Measurements from ENCODE around the gene AIFM3.

Gene AIFM3

DNA sequence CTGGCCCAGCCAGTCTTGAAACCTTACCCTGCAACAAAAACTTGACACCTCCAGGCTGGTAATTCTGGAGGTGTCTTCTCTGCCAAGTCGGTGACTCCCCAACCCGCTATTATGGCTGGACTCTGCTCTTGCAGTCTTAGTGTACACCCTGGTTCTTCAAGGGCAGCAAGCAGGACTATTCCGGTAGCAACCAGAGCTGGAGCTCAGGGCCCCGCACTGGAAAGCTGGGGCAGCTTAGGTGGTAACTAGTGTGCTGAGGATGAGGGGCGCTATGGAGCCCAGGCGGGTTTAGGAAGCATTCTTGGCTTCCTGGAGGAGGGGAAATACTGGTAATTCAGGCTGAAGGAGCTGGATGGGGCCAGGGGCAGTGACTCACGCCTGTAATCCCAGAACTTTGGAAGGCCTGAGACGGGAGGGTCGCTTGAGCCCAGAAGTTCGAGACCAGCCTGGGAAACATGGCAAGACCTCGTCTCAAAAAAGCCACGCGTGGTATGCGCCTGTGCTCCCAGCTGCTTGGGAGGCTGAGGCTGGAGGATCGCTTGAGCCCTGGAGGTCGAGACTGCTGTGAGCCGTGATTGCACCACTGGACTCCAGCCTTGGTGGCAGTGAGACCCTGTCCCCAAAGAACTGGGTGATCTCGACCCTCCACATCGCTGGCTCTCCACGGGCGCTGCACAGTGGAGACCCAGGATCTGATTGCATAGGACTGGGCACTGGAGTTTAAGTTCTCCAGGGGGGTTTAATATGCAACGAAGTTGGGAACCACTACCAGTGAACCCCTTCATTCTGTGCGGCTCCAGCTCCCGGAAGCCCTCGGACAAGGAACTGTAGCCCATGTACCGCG is 10.6 kb upstream of the AIFM3 start:
- peak overlapping the region; percentile 53 for H3K4me3 ChIP-seq (ENCODE audit: low read length)
- DNase-seq (ENCODE audit: low read depth) = peak; percentile 86
- TF ChIP-seq, protein P1, sequence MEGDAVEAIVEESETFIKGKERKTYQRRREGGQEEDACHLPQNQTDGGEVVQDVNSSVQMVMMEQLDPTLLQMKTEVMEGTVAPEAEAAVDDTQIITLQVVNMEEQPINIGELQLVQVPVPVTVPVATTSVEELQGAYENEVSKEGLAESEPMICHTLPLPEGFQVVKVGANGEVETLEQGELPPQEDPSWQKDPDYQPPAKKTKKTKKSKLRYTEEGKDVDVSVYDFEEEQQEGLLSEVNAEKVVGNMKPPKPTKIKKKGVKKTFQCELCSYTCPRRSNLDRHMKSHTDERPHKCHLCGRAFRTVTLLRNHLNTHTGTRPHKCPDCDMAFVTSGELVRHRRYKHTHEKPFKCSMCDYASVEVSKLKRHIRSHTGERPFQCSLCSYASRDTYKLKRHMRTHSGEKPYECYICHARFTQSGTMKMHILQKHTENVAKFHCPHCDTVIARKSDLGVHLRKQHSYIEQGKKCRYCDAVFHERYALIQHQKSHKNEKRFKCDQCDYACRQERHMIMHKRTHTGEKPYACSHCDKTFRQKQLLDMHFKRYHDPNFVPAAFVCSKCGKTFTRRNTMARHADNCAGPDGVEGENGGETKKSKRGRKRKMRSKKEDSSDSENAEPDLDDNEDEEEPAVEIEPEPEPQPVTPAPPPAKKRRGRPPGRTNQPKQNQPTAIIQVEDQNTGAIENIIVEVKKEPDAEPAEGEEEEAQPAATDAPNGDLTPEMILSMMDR (IDR thresholded peaks at IDR 0.05; ENCODE audit: insufficient read depth, low read depth, low read length, missing control alignments) = peak; percentile 31

DNA sequence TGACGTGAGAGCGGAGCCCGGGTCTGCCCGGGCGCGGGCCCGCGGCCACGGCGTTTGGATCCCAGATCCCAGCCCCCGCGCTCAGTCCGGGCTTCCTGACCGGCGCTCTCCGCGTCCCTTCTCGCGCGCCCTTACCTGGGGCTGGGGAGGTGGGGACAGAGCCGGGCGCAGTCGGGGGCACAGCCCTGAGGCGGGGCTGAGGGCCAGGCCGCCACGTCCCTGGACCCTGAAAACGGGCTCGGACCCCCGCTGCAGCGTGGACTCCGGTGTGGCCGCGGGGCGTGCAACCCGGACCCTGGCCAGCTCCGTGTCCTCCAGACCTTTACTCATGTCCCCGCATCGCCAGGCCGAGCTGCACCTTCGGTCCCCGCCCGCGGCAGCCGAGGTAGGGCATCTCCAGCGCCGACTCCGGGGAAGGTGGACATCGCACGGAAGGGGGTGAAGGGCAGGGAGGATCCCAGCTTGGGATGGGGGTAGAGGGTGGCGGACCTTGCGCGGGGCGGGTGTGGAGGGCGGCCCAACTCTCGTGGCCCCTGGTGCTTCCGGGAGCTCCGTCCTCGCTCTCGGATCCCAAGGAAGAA is 9.9 kb upstream of the AIFM3 start:
- H3K4me3 ChIP-seq (ENCODE audit: low read length) = peak overlapping the region; percentile 53
- TF ChIP-seq, protein P1 (IDR thresholded peaks at IDR 0.05; ENCODE audit: insufficient read depth, low read depth, low read length, missing control alignments) = no peak
- no peak for DNase-seq (ENCODE audit: low read depth)

DNA sequence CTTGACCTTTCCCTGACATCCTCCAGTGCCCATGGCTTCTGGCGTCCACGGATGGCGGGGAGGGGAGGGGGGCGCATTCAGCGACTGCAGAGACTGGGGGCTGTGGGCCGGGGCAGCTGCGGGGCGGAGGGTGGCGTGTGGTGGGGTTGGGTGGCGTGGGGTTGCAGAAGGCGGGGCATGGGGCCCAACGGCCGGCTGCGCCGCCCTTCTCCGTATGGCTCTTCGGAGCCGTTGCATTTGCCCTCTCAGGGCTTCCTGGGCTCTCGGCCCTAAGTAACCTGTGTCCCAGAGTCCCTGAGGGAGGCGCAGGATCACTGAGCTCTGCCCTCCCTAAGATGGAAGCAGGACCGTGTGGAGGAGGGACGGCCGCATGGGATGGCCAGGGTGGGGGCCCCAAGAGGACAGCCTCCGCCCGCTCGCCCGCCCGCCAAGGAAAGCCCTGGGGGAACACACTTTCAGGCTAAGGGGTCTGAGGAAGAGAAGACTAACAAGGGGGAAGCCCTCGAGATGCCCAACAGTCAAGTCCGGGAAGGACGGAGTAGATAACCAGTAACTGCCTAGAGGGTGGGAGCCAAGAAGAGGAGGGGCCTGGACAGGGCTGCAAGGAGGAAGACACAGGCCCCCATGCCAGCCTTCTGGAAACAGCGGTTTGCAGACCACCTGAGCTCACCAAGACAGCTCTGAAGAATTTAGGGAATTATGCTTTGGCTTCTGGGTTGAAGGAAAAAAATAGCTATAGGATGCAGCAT is 9.2 kb upstream of the AIFM3 start:
- no peak for DNase-seq (ENCODE audit: low read depth)

DNA sequence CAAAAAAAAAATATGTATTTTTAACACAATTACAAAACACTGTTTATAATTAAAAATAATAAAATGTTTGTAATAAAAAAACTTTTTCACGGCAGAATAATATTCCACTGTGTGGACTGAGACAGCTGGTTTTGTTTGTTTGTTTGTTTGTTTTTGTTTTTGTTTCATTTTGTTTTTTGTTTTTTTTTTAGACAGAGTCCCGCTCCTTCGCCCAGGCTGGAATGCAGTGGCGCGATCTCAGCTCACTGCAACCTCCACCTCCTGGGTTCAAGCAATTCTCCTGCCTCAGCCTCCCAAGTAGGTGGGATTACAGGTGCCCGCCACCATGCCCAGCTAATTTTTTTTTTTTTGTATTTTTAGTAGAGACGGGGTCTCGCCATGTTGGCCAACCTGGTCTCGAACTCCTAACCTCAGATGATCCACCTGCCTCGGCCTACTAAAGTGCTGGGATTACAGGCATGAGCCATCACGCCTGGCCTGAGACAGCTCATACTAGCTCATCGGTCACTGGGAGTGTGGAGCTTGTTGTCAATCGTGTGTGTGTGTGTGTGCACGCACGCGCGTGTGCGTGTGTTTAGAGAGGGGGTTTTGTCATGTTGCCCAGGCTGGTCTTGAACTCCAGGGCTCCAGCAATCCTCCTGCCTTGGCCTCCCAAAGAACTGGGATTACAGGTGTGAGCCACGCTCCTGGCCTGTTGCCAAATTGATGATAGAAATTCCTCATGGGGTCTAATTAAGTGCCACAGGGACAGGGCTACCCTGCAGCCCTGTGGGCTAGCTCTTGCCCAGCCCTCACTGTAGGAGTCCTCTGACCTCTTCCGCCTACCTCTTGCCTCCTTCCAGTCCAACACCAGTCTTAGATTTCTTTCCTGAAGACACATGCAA is 7.2 kb upstream of the AIFM3 start:
- TF ChIP-seq, protein P1 (IDR thresholded peaks at IDR 0.05; ENCODE audit: insufficient read depth, low read depth, low read length, missing control alignments) = no peak
- H3K4me3 ChIP-seq (ENCODE audit: low read length) = no peak overlapping the region
- DNase-seq (ENCODE audit: low read depth) = no peak

More for the DNA sequence above, 9.2 kb upstream of the AIFM3 start:
- peak overlapping the region; percentile 53 for H3K4me3 ChIP-seq (ENCODE audit: low read length)
- TF ChIP-seq, protein P1 (IDR thresholded peaks at IDR 0.05; ENCODE audit: insufficient read depth, low read depth, low read length, missing control alignments) = no peak

DNA sequence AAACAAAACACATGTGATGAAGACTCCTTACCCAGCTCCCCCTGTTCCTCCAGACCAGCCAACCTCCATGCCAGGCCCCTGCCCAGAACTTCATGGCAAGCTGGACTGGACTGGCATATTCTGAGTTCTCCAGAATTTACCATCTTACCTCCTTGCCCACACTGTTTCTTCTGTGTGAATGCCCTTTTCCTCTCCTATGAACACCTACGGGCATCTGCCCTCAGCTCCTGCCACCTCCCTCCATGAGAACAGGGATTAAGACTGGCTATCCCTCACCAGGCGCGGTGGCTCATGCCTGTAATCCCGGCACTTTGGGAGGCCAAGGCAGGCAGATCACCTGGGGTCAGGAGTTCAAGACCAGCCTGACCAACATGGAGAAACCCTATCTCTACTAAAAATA is 6.4 kb upstream of the AIFM3 start:
- TF ChIP-seq, protein P1 (IDR thresholded peaks at IDR 0.05; ENCODE audit: insufficient read depth, low read depth, low read length, missing control alignments) = no peak
- DNase-seq (ENCODE audit: low read depth) = no peak

DNA sequence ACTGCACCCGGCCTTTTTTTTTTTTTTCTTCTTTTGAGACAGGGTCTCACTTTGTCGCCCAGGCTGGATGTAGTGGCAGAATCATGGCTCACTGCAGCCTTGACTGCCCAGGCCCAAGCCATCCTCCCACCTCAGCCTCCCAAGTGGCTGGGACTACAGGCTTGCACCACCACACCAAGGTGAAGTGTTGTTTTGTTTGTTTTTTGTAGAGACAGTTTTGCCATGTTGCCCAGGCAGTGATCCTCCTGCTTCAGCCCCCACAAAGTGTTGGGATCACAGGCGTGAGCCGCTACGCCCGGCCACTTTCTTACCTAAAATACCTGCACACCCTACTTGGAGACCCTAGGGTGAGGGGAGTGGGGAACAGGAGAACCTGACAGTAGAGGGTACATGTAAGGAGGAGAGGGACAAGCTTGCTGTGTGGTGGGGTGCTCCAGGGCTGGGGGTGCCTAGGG is 4.5 kb upstream of the AIFM3 start:
- no peak for DNase-seq (ENCODE audit: low read depth)
- no peak overlapping the region for H3K4me3 ChIP-seq (ENCODE audit: low read length)
- TF ChIP-seq, protein P1 (IDR thresholded peaks at IDR 0.05; ENCODE audit: insufficient read depth, low read depth, low read length, missing control alignments) = no peak

More for the DNA sequence above, 6.4 kb upstream of the AIFM3 start:
- H3K4me3 ChIP-seq (ENCODE audit: low read length) = no peak overlapping the region
